NCI-H526 treated with DMSO at 0.1 percent for 48 hours (cell line): ENCODE results near the gene TMX4.

Source experiments
- DNase-seq: peaks from one replicate; lab custom pipeline; 2025; lab: John Stamatoyannopoulos, UW

Gene TMX4

DNA sequence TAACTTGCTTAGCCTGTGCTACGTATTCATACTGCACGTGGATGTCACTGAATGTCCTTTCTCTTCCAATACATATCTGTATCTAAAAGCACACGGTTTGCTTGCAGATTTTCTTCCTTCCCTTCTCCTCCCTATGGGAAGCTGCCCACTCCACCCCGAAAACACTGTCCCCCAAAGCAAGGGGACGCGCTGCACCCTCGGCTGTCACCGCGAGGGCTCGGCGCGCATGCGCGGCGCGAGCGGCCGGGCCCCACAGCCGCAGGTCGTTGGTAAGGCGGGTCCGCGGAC, 659 bp downstream of the TMX4 start:
- DNase-seq: peak; percentile 82

DNA sequence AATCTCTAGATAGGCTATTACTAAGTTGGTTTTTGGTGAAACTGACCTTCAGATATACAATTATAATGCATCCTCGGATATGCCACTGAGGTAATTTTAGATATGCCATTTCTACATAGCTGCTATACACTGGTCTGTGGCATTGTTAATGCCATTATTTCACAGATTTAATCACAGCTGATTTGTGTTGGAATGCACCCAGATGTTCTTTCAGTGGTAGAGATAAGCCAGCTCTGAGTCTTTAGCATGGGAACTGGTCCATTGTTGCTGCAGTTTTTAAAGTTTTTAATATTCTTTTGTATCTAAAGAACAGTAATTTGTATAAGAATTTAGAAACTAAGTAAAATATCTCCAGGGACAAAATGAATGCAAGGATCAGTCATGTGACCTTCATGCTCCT, 6.8 kb downstream of the TMX4 start:
- DNase-seq: no peak

DNA sequence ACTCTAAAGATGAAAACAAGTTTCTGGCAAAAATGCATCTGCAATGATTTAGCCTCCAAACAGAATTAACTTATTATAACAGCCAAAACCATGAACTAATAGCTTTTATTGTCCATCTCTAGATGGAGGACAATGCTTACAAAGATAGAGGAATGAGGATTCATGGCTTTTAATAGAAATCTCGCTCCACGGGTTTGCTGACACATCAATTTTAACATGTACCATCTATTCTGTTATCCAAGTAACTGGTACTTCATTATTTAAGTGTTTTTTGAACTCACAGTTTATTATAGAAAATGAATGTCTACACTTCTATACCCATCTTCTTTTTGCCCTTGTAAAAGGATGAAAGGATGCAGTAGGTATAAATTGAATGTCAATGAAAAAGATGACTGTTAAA, 10.8 kb downstream of the TMX4 start:
- DNase-seq: no peak

DNA sequence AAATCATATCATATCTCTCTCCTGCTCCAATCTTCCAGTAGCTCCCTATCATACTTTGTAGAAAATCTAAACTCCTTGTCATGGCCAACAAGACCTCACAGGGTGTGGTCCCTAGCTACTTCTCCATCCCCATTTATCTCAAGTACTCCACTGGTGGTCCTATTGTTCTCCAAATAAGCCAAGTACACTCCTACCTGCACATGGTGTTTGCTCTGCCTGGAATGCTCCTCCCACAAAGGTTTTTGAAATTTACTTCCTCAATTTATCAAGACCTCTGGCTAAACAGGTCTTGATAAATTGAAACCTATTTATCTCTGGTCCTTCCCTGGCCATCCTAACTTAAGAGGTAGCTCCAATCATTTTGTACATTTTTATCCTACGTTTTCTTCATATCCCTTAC, 12.1 kb downstream of the TMX4 start:
- no peak for DNase-seq

DNA sequence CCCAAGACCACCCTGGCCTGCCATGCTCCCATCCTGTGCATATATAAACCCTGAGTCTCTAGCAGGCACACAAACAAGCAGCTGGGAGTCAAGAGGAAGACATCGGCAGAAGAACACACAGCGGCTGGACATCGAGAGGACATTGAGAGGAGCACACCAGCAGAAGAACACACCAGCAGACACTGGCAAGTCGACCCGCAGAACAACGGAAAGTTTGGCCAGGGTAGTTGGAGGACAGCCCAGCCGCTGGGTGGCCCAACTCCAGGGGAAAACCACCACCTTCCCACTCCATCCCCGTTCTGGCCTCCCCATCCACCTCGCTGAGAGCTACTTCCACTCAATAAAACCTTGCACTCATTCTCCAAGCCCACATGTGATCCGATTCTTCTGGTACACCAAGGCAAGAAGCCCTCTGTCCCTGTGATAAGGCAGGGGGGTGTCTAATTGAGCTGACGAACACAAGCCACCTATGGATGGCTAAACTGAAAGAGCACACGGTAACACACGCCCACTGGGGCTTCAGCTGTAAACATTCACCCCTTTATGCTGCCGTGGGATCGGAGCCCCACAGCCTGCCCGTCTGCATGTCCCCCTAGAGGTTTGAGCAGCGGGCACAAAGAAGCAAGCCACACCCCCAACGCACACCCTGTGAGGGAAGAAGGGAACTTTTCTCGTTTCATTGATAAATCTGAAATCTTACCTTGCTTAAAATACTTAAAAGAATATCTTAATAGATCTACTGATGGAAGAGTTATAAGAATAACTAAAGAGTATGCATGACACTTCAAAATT, 13.8 kb downstream of the TMX4 start:
- DNase-seq: no peak

DNA sequence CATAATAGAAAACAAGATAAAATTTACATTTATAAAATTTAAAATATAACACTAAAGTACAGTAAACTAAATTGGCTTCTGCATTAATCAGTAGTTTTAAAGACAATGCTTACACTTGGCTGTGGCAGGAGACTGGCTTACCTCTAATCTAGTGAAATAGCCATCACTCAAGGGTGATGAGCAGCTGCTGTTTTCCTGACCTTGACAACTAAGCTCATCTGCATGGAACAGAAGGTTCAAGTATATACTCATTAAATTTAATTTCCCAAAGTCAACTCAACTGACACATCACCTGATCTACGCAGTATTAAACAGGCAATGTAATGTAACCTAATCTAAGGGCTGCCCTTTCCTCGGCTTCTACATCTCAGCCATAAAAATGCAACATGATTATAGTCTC, 14.5 kb downstream of the TMX4 start:
- no peak for DNase-seq

DNA sequence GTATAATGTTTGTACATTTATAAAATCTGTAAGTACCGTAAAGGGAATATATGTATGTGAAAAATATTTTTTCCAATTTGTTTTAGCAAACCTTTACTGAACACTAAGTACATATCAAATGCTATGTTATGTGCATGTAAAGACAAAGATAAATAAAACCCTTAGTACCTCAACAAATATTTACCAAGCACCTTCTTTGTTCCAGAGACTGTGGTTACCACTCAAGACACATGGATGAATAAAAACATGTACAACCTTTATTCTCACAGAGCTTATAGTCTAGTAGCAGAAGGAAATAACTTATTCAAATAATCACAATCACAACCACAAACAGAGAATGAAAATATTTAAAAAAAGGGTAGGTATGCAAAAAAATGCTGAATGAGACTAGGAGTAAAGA, 17.5 kb downstream of the TMX4 start:
- no peak for DNase-seq

DNA sequence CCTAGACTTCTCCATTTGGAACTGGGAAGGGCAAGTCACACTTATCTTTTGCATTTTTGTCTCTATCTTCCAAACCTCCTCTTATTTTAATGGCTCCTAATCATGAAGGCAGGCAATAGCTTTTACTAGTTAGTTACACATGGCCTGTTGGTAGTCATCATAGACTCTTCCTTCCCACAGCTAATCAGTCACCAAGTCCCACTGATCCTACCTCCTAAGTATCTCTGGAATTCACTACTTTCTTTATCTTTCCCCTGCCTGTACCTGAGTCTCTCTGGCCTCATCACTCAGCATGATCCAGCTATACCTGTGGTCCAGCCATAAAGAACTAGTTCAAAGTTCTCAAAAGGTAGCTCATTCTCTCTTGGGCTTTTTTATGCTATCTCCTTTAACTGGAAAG, 18.8 kb downstream of the TMX4 start:
- DNase-seq: no peak

DNA sequence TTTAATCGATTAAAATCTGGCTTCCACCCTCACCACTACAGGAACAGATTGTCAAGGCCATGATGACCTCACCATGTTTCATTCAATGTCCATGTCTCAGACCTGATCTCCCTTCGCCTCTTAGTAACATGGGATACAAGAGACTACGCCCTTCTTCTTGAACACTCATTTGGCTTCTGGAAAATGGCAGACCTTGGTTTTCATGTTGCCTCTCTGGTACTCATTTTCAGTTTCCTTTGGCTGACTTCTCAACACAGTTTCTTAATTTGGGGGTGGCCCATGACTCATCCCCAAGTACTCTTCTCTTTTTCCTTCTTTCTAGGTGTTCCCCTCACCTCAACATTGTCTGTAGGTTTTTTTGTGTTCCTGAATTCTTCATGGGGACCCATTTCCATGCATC, 22.7 kb downstream of the TMX4 start:
- DNase-seq: no peak

DNA sequence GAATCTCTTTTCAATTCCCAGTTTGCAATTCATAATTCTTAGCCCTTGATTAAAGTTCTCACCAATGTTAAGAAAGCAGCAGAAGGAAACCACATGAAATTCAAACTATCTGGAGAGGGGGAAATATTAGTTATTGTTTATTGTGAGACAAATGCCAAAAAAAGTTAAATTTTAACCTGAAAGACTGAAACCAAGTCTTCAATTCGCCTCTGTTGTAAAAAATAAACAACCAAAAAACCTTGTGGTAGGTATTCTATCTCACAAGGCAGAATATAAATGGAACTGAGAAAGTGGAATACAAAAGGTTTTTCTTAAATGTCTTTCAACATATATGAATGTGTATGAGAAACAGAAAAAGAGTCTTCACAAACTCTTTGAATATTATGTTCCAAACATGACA, 24.8 kb downstream of the TMX4 start:
- no peak for DNase-seq

DNA sequence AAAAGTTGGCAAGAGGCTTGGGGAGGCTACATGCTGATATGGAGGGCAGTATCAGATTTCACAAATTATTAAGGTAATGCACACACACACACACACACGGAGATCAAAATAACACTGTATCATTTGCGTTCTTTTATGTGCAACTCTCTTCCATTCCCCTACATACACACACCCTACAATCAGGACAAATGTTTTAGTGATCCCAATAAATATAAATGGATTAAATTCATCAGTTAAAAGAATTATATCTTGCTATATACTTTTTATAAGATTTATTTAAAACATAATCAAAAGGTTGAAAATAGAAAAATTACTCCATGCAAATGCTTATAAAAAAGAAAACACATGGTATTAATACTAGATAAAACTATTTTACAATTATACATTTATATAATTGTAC, 25.9 kb downstream of the TMX4 start:
- DNase-seq: no peak

DNA sequence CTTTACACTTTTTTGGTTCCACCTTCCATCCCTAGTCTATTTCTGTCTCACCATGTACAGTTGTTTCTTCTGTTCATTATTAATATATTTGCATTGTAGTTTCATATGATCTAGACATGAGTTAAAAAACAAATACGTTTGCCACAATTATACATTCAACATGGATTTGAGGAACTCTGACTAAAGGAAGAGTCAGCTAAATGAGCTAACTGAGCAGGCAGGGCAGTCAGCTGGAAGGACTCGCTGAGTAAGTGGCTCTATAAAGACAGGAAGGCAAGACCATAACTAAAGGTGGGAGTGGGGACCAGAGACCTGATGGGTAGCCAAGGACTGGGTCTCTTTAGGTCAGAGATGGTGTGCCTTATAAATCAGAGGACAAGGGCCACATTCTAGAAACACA, 26.3 kb downstream of the TMX4 start:
- DNase-seq: no peak

DNA sequence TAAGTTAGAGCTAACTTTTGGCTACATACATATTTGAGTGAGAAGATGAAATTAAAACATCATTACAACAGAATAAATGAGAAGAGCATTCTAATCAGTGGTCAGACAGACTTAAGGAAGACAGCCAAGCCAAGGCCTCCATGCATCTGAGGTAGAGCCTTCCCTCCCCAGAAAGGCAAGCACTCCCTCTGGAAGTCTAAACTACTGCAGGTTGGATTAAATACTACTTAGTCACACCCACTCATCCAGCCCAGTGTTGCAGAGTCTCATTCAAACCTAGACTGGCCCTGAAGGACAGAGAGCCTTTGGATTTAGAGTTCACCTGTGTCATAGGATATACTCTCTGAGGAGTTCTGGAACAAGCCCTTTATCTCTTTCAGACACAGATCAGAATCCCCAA, 29.2 kb downstream of the TMX4 start:
- no peak for DNase-seq

DNA sequence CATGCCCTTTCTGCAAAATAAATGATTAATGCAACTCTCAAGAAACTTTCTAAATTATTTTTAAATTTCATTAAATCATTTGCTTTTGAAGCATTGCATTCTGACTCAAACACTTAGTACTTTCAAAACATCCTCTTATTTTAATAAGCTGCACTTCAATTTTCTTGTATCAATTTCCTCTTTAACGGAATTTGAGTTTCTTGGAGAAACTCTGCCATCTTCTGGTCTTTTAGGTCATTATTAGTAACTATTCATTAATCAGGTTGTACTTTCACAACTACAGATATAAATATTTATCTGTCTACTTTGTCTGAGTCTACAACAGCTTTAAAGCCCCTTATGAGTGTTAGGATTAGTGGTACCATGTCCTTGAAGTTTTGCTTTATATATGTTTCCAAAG, 30.2 kb downstream of the TMX4 start:
- no peak for DNase-seq

DNA sequence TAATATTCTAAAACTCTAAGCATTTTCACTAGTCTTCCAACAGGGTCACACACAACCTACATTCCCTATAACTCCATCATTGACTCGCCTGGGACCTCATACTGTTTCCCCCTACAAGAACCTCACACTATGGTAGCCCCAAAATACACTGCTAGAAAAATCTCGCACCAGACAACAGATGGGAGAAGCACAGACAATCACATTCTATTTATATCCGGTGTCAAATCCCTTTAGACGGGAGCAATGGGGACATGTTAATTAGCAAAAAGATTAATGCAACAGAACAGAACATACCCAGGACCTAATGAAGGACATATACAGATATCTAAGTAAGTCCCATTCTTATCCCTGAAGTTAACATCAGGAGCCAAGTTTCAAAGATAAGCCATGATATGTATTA, 33.6 kb downstream of the TMX4 start:
- DNase-seq: no peak

DNA sequence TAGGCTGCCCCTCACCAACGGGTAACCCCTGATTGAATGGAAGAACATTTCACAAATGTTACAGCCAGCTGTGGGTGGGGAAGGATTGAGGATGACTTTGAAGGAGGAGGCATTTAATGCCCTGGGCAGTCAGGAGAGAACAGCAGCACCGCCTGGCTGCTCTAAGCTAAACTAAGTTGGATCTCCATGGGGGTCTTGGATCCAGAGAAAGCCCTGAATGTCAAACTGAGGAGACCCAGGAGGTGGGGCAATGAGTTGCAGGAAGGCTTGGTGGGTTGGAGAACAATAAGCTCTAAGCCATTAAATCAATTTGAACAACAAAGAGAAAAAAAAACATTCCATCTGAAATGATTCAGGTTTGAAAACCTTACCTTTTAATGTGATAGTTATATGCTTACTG, 35.4 kb downstream of the TMX4 start:
- no peak for DNase-seq

DNA sequence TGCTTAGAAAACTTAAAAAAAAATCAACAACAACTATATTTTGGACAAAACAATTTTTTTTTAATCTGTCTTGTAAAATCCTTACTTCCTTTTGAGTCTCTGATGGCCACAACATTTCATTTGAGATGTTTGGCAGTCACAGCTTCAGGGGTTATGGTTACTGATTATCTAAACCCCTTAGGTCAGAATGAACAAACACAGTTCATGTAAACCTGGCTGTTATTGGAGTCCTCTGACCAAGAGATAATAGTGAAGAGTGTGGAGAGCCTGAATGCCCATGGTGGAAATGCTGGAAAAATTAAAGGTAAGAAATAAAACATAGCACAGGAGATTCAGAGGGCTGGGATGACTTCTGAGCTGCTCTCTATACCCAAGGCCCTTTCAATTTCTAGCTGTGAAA, 38.2 kb downstream of the TMX4 start:
- DNase-seq: no peak

DNA sequence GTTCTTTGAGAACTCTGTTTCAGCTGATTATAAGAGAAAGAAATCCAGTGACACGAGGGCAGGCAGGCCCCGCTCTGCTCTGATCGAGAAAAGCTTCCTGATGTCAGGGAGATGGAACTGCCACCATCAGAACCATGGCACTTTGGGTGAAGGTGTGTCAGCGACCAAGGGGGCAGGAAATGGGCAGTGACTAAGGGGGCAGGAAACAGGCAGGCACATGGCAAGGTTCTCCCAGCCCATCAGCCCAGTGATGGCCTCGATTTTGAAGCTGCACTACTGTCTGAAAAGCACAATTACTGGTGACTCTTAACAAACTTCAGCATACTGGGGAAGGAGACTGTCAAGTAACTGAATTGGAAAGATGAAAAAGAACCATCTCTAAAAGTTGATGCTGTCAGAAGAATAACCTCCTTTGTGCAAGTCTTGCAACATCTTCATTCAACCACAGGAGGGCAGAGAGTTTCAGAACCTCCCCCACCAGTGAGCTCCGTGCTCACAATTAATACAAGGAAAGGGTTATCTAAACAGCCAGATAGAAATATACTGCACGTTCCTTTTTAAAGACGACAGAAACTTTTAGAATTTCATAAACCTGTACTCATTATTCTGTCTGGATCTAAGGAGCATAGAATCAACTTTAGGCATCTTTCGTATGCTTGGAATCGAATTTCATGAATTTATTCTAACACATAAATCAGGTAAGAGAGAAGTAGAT, 39.1 kb downstream of the TMX4 start:
- DNase-seq: peak; percentile 18

DNA sequence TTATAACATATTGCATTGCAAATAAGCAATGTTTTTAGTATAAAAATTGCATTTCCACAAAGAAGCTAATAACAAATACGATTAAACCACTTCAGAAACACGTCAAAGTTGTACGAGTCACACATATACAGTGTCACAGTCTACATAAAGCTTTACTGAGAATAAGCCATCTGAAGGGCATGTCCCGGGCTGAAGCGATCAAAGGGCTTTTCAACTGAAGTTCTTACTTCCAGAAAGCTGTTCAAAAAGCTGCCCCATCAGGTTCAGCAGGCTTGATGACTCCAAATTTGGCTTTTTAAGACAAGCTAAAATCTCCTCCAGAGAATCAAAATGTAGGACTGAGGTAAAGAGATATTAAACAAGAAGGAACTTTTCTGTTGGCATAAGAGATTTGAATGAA, 41.9 kb downstream of the TMX4 start:
- no peak for DNase-seq

DNA sequence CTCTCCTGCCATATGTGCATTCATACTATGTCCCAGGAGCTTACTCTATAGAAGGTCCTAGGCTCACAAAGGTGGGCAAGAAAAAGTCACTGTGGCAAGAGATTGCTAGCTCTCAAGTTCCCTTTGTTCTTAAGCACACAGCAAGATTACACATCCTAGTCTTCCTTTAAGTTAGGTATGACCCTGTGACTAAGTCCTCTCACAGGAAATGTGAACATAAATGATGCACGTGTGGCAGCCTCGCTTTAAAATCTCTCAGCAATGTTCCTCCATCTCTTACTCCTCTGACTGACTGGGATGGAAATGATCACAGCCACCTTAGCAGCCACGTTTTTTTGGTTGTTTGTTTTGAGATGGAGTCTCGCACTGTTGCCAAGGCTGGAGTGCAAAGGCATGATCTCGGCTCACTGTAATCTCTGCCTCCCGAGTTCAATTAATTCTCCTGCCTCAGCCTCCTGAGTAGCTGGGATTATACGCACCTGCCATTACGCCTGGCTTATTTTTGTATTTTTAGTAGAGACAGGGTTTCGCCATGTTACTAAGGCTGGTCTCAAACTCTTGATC, 43.6 kb downstream of the TMX4 start:
- DNase-seq: no peak

DNA sequence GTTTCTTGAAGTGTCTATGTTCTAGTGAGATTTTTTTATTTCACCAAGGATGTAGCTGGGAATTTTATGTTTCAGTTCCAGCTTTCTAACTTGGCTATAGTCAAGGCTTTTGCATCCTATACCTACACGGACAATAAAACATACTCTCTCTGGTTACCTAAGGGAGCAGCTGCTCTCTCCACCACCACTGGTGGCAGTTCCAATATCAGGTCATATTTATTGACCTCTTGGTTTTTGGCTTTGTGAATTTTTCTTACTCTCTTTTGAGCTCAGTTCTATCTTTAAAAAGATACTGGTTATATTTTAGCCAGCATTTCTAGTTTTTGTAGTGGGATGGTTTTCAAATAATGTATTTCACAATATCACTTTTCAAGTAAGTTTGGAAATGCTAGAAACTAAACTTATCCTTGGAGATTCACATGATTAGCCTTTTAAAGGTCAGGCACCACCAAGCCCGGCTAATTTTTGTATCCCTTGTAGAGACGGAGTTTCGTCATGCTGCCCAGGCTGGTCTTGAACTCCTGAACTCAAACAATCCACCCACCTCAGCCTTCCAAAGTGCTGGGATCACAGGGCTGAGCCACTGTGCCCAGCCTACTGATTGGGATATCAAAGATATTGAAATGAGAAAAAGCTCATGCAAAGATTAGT, 44.7 kb downstream of the TMX4 start:
- no peak for DNase-seq

DNA sequence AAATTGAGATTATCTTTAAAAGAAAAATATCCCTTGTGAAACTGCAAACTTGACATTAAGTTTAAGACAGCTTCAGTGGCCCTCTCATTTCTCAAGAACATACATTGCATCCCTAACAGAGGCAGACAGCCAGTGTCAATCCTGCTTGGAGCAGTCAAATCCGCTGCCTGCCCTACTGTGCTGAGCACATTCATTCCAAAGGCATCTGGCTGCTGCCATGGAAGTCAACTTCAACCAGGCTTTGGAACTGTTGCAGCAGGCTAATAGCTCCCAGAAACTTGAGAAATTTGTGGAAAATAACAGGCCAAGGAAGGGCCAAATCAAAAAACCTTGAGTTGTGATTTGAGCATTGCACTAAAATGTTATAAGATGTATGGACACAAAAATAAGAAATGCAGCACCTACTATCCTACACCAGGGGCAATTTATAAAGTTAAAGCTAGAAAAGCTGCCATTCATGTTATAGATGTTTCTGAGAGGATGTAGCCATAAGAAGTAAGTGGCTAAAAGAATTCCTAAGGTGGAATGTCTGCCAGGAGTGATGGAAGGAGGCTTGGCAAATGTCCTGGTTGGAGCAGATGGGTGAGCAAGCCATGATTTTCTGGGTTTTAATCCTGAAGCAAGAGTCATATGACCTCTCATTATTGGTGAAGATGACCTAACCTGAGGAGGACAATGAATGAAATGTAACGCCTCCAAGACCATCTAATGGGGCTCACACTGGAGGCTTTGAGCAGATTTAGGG, 47.9 kb downstream of the TMX4 start:
- DNase-seq: no peak
